HG03039 (cell line): ENCODE data around the gene STEAP2.
"Not testable (repeated sequence)": the region's sequence is repeated elsewhere in the genome, so short reads cannot be mapped to it uniquely, and the experiment has no call there.

Experiments
- ATAC-seq: cut with Tn5 transposase; IDR thresholded peaks from one replicate; pipeline ENCODE4 v1.9.1; 2021; ENCODE audit warnings: mild to moderate bottlenecking, moderate library complexity; ENCODE audit not compliant: unreplicated experiment

STEAP2 gene

DNA sequence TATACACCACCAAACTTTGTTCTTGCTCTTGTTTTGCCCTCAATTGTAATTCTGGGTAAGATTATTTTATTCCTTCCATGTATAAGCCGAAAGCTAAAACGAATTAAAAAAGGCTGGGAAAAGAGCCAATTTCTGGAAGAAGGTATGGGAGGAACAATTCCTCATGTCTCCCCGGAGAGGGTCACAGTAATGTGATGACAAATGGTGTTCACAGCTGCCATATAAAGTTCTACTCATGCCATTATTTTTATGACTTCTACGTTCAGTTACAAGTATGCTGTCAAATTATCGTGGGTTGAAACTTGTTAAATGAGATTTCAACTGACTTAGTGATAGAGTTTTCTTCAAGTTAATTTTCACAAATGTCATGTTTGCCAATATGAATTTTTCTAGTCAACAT lies 20.9 kb downstream of the STEAP2 start:
- no peak for ATAC-seq

DNA sequence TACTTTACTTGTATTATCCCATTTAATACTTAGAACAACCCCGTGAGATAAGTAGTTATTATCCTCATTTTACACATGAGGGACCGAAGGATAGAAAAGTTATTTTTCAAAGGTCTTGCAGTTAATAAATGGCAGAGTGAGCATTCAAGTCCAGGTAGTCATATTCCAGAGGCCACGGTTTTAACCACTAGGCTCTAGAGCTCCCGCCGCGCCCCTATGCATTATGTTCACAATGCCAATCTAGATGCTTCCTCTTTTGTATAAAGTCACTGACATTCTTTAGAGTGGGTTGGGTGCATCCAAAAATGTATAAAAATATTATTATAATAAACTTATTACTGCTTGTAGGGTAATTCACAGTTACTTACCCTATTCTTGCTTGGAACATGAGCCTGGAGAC lies 22.0 kb downstream of the STEAP2 start:
- ATAC-seq = no peak

GRCh38 chr7:90236721-90237289 lies 25.3 kb downstream of the STEAP2 start:
- ATAC-seq = no peak

- no peak for ATAC-seq
These were observed 26.5 kb downstream of the STEAP2 start for GRCh38 chr7:90238022-90238421.

GRCh38 chr7:90238583-90238982 lies 27.0 kb downstream of the STEAP2 start:
- no peak for ATAC-seq

GRCh38 chr7:90239050-90239449 lies 27.5 kb downstream of the STEAP2 start:
- no peak for ATAC-seq

- ATAC-seq = no peak
These were observed 28.2 kb downstream of the STEAP2 start for GRCh38 chr7:90239625-90240228.

DNA sequence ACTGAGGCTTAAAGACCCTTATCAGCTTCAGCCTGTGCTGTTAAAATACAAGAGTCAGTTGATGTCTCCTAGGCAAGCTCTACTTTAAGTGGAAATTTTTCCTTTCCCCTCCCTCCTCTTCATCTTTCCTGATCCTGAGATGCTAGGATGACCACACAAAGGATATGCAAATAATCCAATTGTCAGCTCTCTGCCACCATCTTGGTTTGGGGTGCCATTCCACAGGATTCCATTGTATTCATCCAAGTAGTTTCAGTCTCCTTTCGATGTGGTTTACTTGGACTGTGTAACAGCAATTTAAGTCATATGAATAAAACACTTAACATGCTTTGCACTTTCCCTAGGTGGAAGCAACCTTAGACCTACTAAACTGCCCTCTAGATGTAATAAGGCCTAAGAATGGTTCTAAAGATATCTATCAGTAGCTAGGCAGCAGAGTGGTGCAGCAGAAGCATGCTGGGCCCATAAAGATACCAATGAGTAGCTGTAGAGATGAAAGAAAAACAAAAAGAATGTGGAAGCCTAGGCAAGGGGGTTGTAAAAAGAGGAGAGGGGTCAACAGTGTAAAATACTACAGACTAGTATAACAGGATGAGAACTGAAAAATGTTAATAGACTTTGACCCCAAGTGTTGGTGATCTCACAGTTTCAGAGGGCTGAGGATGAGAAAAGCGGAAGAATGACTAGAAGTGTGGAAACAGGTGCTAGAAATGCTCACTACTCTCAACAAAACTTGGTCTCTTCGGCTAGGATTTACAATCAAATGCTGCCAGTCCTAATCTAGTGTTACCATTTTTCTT lies 31.0 kb downstream of the STEAP2 start:
- ATAC-seq = no peak

DNA sequence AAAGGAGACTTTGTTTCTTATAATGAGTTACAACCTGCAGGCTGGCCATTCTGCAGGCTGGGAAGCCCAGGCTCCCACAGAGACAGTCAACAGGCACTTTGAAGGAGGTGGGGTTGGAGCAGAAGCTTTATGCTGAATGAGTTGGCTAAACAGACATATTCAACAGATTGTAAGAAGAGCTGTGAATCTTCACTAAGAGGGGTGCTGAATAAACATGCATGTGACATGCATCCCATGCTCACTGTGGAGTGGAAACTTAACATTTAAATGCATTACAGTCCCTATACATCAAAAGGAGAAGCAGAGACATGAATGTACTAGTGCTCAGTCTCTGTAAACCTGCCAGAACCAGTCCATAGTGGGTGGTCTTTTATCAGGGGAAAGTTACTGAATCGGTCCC lies 32.0 kb downstream of the STEAP2 start:
- ATAC-seq = no peak

- ATAC-seq = no peak
These were observed 33.0 kb downstream of the STEAP2 start for GRCh38 chr7:90244565-90244908.

DNA sequence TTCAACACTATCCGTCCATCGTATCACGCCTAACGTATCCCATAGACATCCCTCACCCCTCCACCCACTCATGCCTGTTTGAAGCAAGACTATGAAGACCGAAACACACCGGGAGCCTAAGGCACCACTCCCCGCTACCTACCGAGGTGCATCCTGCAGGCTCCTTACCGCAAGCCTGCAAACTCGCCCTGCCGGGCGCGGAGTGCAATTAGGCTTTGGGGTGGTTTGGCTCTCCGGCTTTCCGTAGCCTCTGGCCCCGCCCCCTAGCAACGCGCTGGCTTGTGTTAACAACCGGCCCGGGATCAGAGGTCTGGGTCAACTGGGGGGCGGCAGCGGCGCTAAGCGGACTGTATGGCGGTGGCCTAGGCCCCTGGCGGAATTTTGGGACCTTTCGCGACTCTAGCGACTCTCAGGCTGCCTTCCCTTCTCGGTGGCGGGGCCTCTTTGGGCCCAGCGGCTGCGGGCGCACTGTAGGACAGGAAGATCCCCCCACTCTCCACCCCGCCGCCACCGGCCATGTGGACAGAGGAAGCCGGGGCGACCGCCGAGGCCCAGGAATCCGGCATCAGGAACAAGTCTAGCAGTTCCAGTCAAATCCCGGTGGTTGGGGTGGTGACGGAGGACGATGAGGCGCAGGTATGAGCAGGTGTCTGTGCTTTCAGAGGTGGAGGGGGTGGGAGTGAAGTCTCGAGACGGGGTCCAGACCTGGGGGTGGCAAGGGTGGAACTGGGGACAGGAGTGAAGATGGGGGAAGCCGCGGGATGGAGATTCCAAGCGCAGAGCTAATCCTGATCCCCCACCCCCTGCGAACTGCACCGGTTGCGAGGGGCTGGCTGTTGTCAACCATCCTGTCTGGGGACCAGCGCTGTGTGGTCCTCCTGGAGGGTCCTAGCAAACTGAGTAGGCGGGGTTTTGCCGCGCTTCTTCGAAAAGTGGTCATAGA lies 33.6 kb downstream of the STEAP2 start, which contains the start of gene CFAP69:
Gene CFAP69 (plus strand): TSS at position 266 of the 943 bp plus-strand sequence. CDS start 251 bp downstream, at position 517.
- ATAC-seq = peak; percentile 90

GRCh38 chr7:90246171-90246570 lies 34.6 kb downstream of the STEAP2 start:
- no peak for ATAC-seq

- ATAC-seq = no peak
These were observed 37.2 kb downstream of the STEAP2 start for GRCh38 chr7:90248706-90249105.

GRCh38 chr7:90250601-90251303 lies 39.2 kb downstream of the STEAP2 start:
- ATAC-seq = no peak

DNA sequence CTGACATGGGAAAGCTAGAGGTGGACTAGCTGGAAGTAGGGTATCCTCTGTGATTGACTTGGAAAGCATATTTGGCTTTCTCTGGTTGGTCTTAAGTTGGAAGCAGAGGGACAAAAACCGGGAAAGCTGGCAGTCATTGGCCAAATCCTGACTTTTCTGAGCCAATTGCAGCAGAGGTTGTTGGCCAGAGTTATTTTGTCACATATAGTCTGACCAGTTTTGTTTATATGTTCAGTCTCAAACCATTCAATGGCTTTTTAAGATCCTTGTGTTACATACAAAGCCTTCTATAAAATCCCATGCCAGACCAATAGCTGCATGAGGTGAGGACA lies 39.7 kb downstream of the STEAP2 start:
- ATAC-seq = no peak

- not testable (repeated sequence) for ATAC-seq
These were observed 44.5 kb downstream of the STEAP2 start for GRCh38 chr7:90256011-90256410.

GRCh38 chr7:90256778-90257177 lies 45.2 kb downstream of the STEAP2 start:
- ATAC-seq = no peak

- ATAC-seq = no peak
These were observed 49.9 kb downstream of the STEAP2 start for GRCh38 chr7:90261441-90261840.

DNA sequence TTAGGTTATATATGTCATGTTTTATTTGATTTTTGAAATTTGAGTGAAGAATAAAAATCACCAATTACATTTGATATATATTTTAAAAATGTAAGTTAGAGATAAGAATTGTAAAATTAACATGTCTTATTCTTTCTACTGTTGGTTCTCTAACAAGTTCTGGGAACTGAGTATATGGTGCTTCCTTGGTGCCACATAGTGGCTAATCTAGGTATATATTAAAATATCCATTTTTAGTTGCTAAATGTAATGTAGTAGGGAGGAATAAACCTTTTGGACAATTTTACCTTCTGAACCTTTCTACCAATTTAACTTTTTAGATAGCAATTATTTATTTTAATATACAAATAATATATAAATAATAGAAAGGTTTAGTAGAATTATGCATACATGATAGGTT lies 50.9 kb downstream of the STEAP2 start:
- peak; percentile 68 for ATAC-seq

GRCh38 chr7:90266808-90267207 lies 55.3 kb downstream of the STEAP2 start:
- ATAC-seq = no peak
